ENCODE measurements around the gene ULK2.
"Not testable (repeated sequence)": the region's sequence is repeated elsewhere in the genome, so short reads cannot be mapped to it uniquely, and the experiment has no call there.

ULK2 gene

GRCh38 chr17:19867079-19867328, 732 bp downstream of the ULK2 start:
- no peak for DNase-seq (ENCODE audit: low read depth, low spot score)

GRCh38 chr17:19865021-19865420, 2.7 kb downstream of the ULK2 start:
- DNase-seq (ENCODE audit: low read depth, low spot score), result no peak

- DNase-seq (ENCODE audit: low read depth, low spot score), result not testable (repeated sequence)
Observed at GRCh38 chr17:19860647-19861177, 7.0 kb downstream of the ULK2 start.

- no peak for DNase-seq (ENCODE audit: low read depth, low spot score)
Observed at GRCh38 chr17:19857640-19858039, 10.1 kb downstream of the ULK2 start.

GRCh38 chr17:19833914-19834313, 33.8 kb downstream of the ULK2 start:
- DNase-seq (ENCODE audit: low read depth, low spot score), result no peak

GRCh38 chr17:19830061-19830460, 37.7 kb downstream of the ULK2 start:
- DNase-seq (ENCODE audit: low read depth, low spot score), result no peak

GRCh38 chr17:19812407-19812806, 55.3 kb downstream of the ULK2 start:
- no peak for DNase-seq (ENCODE audit: low read depth, low spot score)

GRCh38 chr17:19805006-19805405, 62.7 kb downstream of the ULK2 start:
- no peak for DNase-seq (ENCODE audit: low read depth, low spot score)

GRCh38 chr17:19800571-19800970, 67.2 kb downstream of the ULK2 start:
- no peak for DNase-seq (ENCODE audit: low read depth, low spot score)

GRCh38 chr17:19799796-19800195, 67.9 kb downstream of the ULK2 start:
- DNase-seq (ENCODE audit: low read depth, low spot score), result no peak

- no peak for DNase-seq (ENCODE audit: low read depth, low spot score)
Observed at GRCh38 chr17:19796457-19796856, 71.3 kb downstream of the ULK2 start.

- no peak for DNase-seq (ENCODE audit: low read depth, low spot score)
Observed at GRCh38 chr17:19791918-19792550, 75.7 kb downstream of the ULK2 start.

GRCh38 chr17:19787733-19788357, 79.9 kb downstream of the ULK2 start:
- no peak for DNase-seq (ENCODE audit: low read depth, low spot score)

GRCh38 chr17:19785854-19786253, 81.9 kb downstream of the ULK2 start:
- no peak for DNase-seq (ENCODE audit: low read depth, low spot score)

GRCh38 chr17:19781488-19782458, 86.0 kb downstream of the ULK2 start:
- DNase-seq (ENCODE audit: low read depth, low spot score), result no peak

- DNase-seq (ENCODE audit: low read depth, low spot score), result no peak
Observed at GRCh38 chr17:19780846-19781245, 86.9 kb downstream of the ULK2 start.

- no peak for DNase-seq (ENCODE audit: low read depth, low spot score)
Observed at GRCh38 chr17:19773534-19773933, 94.2 kb downstream of the ULK2 start.

GRCh38 chr17:19771971-19772630, 95.6 kb downstream of the ULK2 start:
- DNase-seq (ENCODE audit: low read depth, low spot score), result no peak

- no peak for DNase-seq (ENCODE audit: low read depth, low spot score)
Observed at GRCh38 chr17:19770985-19771735, 96.6 kb downstream of the ULK2 start.

- no peak for DNase-seq (ENCODE audit: low read depth, low spot score)
Observed at GRCh38 chr17:19769946-19770652, 97.6 kb downstream of the ULK2 start.
